Lower leg skin (tissue), 4 donors: ENCODE measurements around the gene TBX1. TPM values are rescaled to one million over a fixed set of nuclear protein-coding genes. Genes with fewer than 3 reads are reported as not detected.

Source experiments
- DNase-seq, 2 donors: peaks; one replicate each; pipeline ENCODE4 v3.0.0-alpha.2; 2019; ENCODE audit warnings: low spot score in 2 of 2
- H3K4me3 ChIP-seq: fragments of 200-600 bp; sonication (generic); 2 replicates; pipeline ENCODE4 v1.5.1; 2017; ENCODE audit warnings: mild to moderate bottlenecking, low read depth; ENCODE audit not compliant: poor library complexity, severe bottlenecking
- CTCF ChIP-seq, 3 donors: fragments of 450-650 bp; IDR thresholded peaks; one replicate each; pipeline ENCODE4 v1.5.1; 2016; ENCODE audit warnings: antibody characterized with exemption in 3 of 3, mild to moderate bottlenecking in 3 of 3, moderate library complexity in 2 of 3
- POLR2A ChIP-seq, 2 donors: fragments of 450-650 bp; IDR thresholded peaks; one replicate each; pipeline ENCODE4 v1.6.1; 2016 to 2017; ENCODE audit warnings: antibody characterized with exemption in 2 of 2, mild to moderate bottlenecking in 1 of 2, moderate library complexity in 1 of 2
- WGBS, 2 donors: methylation state at CpG; one replicate each; pipeline ENCODE4 v1.1.5; 2018; 5-methylcytosine and 5-hydroxymethylcytosine counted together
- intact Hi-C: fragments of 100-400 bp; cut with DNase I; formaldehyde crosslinking; loops from one replicate; pipeline ENCODE4 v1.15.0; 2023; ENCODE audit warnings: low total_unique reads
- total RNA-seq, 4 donors: library from RNA; depleted of rRNA; stranded (reverse); fragments of >200 nt; gene quantifications; one replicate each; pipeline ENCODE4 v1.1.0, GENCODE V29; 2016

The TBX1 gene
- total RNA-seq, 4 donors from 2014 or later: 1.5 to 14.1 (median 4.9) TPM

- intact Hi-C loops: no loop called here
- 72 to 80% methylated on average over 7 to 8 of the region's 9 CpGs for WGBS, 2 donors
- no peak for DNase-seq
- no peak for TF ChIP-seq POLR2A (IDR thresholded peaks at IDR 0.05)
- TF ChIP-seq CTCF (IDR thresholded peaks at IDR 0.05): no peak
- H3K4me3 ChIP-seq: no peak overlapping the region
Measured at GRCh38 chr22:19798891-19799293, 38.3 kb downstream of the TBX1 start.

GRCh38 chr22:19799322-19800190 is 39.0 kb downstream of the TBX1 start:
- intact Hi-C loops: no loop called here
- 70 to 77% methylated on average over 32 to 35 of the region's 35 CpGs for WGBS, 2 donors
- H3K4me3 ChIP-seq: no peak overlapping the region
- peak in 1 of 2 donors; percentile 93 for DNase-seq
- no peak for TF ChIP-seq CTCF (IDR thresholded peaks at IDR 0.05)
- TF ChIP-seq POLR2A (IDR thresholded peaks at IDR 0.05): no peak

GRCh38 chr22:19800306-19800705 is 39.7 kb downstream of the TBX1 start:
- DNase-seq: no peak
- no peak for TF ChIP-seq POLR2A (IDR thresholded peaks at IDR 0.05)
- TF ChIP-seq CTCF (IDR thresholded peaks at IDR 0.05): no peak
- no peak overlapping the region for H3K4me3 ChIP-seq
- intact Hi-C loops: no loop called here
- WGBS, 2 donors: 84 to 92% methylated on average over 6 to 8 of the region's 8 CpGs

GRCh38 chr22:19800761-19801244 is 40.2 kb downstream of the TBX1 start:
- TF ChIP-seq POLR2A (IDR thresholded peaks at IDR 0.05) (no peak), CTCF (IDR thresholded peaks at IDR 0.05) (no peak)
- 87 to 90% methylated on average over 10 to 12 of the region's 13 CpGs for WGBS, 2 donors
- intact Hi-C loops: no loop called here
- no peak for DNase-seq
- H3K4me3 ChIP-seq: no peak overlapping the region

- no peak overlapping the region for H3K4me3 ChIP-seq
- no peak for DNase-seq
- TF ChIP-seq POLR2A (IDR thresholded peaks at IDR 0.05): no peak
- no peak for TF ChIP-seq CTCF (IDR thresholded peaks at IDR 0.05)
- intact Hi-C loops: no loop called here
- 68 to 75% methylated on average over 17 to 18 of the region's 18 CpGs for WGBS, 2 donors
Measured at GRCh38 chr22:19801340-19802000, 40.9 kb downstream of the TBX1 start.
